GM23248 (cell line): ENCODE results near the gene SMC3. TPM values are rescaled to one million over a fixed set of nuclear protein-coding genes. Genes with fewer than 3 reads are reported as not detected.

Experiments used
- DNase-seq: peaks from one replicate; pipeline ENCODE4 v3.0.0-alpha.2; 2015
- H2AFZ ChIP-seq: fragments of 200-600 bp; sonication (generic); 2 replicates; pipeline ENCODE4 v1.6.1; 2016; ENCODE audit warnings: antibody characterized with exemption
- H3F3A ChIP-seq: fragments of 200-600 bp; sonication (generic); 2 replicates; pipeline ENCODE4 v1.6.1; 2016; ENCODE audit warnings: mild to moderate bottlenecking, antibody characterized with exemption, mixed run types; ENCODE audit not compliant: insufficient read depth
- H3K27ac ChIP-seq: fragments of 200-600 bp; sonication (generic); 2 replicates; pipeline ENCODE4 v1.5.1; 2016; ENCODE audit warnings: mild to moderate bottlenecking
- H3K27me3 ChIP-seq: fragments of 200-600 bp; sonication (generic); replicated peaks from 2 replicates; pipeline ENCODE4 v1.6.1; 2016; ENCODE audit warnings: mild to moderate bottlenecking; ENCODE audit not compliant: insufficient read depth
- H3K36me3 ChIP-seq: fragments of 200-600 bp; sonication (generic); 2 replicates; pipeline ENCODE4 v1.6.1; 2016; ENCODE audit warnings: low read depth, mild to moderate bottlenecking
- H3K4me1 ChIP-seq: fragments of 200-600 bp; sonication (generic); 2 replicates; pipeline ENCODE4 v1.6.1; 2016; ENCODE audit warnings: mild to moderate bottlenecking; ENCODE audit not compliant: insufficient read depth
- H3K4me2 ChIP-seq: fragments of 200-600 bp; sonication (generic); one replicate; pipeline ENCODE4 v1.6.1; 2016; ENCODE audit warnings: mild to moderate bottlenecking; ENCODE audit not compliant: unreplicated experiment
- H3K4me3 ChIP-seq: fragments of 200-600 bp; sonication (generic); 2 replicates; pipeline ENCODE4 v1.5.1; 2016; ENCODE audit warnings: mild to moderate bottlenecking
- H3K79me2 ChIP-seq: fragments of 200-600 bp; sonication (generic); 2 replicates; pipeline ENCODE4 v1.6.1; 2016; ENCODE audit warnings: mild to moderate bottlenecking; ENCODE audit not compliant: insufficient read depth
- H3K9ac ChIP-seq: fragments of 200-600 bp; sonication (generic); 2 replicates; pipeline ENCODE4 v1.6.1; 2016; ENCODE audit warnings: mild to moderate bottlenecking
- H3K9me2 ChIP-seq: fragments of 200-600 bp; sonication (generic); 2 replicates; pipeline ENCODE4 v1.6.1; 2016; ENCODE audit warnings: mixed run types, mild to moderate bottlenecking, moderate library complexity; ENCODE audit not compliant: insufficient read depth
- H3K9me3 ChIP-seq: fragments of 200-600 bp; sonication (generic); one replicate; pipeline ENCODE4 v1.6.1; 2017; ENCODE audit warnings: low read depth
- H4K20me1 ChIP-seq: fragments of 200-600 bp; sonication (generic); 2 replicates; pipeline ENCODE4 v1.6.0; 2016; ENCODE audit not compliant: insufficient read depth
- EZH2 ChIP-seq: fragments of 200-600 bp; sonication (generic); IDR thresholded peaks from 2 replicates; pipeline ENCODE4 v1.6.1; 2018; ENCODE audit warnings: antibody characterized with exemption, mild to moderate bottlenecking; ENCODE audit not compliant: insufficient read depth, poor library complexity, severe bottlenecking
- EZH2phosphoT487 ChIP-seq: fragments of 200-600 bp; sonication (generic); IDR thresholded peaks from 2 replicates; pipeline ENCODE4 v1.6.1; 2018; ENCODE audit warnings: antibody characterized with exemption, moderate library complexity, mild to moderate bottlenecking, low read depth; ENCODE audit not compliant: insufficient read depth
- WGBS, 2 experiments: methylation state at CpG; one replicate each; pipeline ENCODE4 v1.1.6; 2015 to 2017; ENCODE audit warnings: low lambda C conversion rate in 2 of 2, low coverage in 1 of 2; ENCODE audit errors: missing lambda C conversion rate in 2 of 2; 5-methylcytosine and 5-hydroxymethylcytosine counted together
- in situ Hi-C: fragments of 300-500 bp; cut with MboI; formaldehyde crosslinking; loops from 2 replicates; pipeline ENCODE4 v1.15.0; 2020
- polyA plus RNA-seq: library from polyadenylated mRNA; unstranded; fragments of >200 nt; fragmentation: Nextera tagmentation; extraction: Ambion mirVana; gene quantifications from 2 replicates; pipeline ENCODE4 v1.2.1, GENCODE V29; 2016
- total RNA-seq: library from RNA; depleted of rRNA; stranded (reverse); fragments of >200 nt; shearing (Covaris generic); gene quantifications from 2 replicates; pipeline ENCODE4 v1.2.3, GENCODE V29; 2014

The SMC3 gene
- total and polyA plus RNA-seq, 2 experiments from 2014 or later = 17.8 to 60.5 TPM

DNA sequence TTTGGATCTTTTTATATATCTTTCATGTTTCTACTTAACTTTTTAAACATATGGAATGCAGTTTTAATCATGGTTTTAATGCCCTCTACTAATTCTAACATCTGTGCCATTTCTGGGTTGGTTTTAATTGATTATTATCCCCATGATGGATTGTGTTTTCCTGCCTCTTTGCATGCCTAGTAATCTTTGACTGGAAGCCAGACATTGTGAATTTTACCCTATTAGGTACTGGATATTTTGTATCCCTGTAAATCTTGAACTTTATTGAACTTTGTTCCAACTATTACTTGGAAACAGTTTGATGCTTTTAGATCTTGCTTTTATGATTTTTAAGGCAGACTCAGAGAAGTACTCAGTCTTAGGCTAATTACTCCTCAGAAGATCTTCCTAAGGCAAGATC is 60.7 kb downstream of the SMC3 start:
- Histone ChIP-seq H2AFZ (no peak overlapping the region), H3K36me3 (no peaks in the 10 kb centered on the region), H3K4me2 (no peak overlapping the region), H3K9me2 (no peaks in the 10 kb centered on the region), H3K4me3 (no peak overlapping the region), H3K27ac (no peak overlapping the region), H3K27me3 (no peaks in the 10 kb centered on the region), H3K9ac (no peak overlapping the region), H4K20me1 (no peaks in the 10 kb centered on the region), H3K9me3 (no peaks in the 10 kb centered on the region), H3F3A (0 out of 2 replicates have a peak, but pooled peaks cover 5% of the 10 kb centered on the region), H3K79me2 (no peaks in the 10 kb centered on the region), H3K4me1 (peaks cover 4% of the 10 kb centered on the region; the same call in 1 of the 2 replicates)
- TF ChIP-seq EZH2 (no peak), EZH2phosphoT487 (no peak)
- in situ Hi-C loops = no loop called here
- DNase-seq = no peak

GRCh38 chr10:110629680-110630191 is 62.2 kb downstream of the SMC3 start:
- Histone ChIP-seq H3K79me2 (no peaks in the 10 kb centered on the region), H3K27ac (no peak overlapping the region), H4K20me1 (no peaks in the 10 kb centered on the region), H3K27me3 (no peaks in the 10 kb centered on the region), H3K36me3 (no peaks in the 10 kb centered on the region), H3F3A (0 out of 2 replicates have a peak, but pooled peaks cover 5% of the 10 kb centered on the region), H3K9ac (no peak overlapping the region), H3K9me2 (no peaks in the 10 kb centered on the region), H2AFZ (no peak overlapping the region), H3K4me1 (peaks cover 4% of the 10 kb centered on the region; the same call in 1 of the 2 replicates), H3K4me2 (no peak overlapping the region), H3K9me3 (no peaks in the 10 kb centered on the region), H3K4me3 (no peak overlapping the region)
- no peak for TF ChIP-seq EZH2
- TF ChIP-seq EZH2phosphoT487 = no peak
- in situ Hi-C loops = no loop called here
- peak; percentile 72 for DNase-seq
- 58 to 60% methylated on average over 3 of the region's 3 CpGs for WGBS, 2 experiments

DNA sequence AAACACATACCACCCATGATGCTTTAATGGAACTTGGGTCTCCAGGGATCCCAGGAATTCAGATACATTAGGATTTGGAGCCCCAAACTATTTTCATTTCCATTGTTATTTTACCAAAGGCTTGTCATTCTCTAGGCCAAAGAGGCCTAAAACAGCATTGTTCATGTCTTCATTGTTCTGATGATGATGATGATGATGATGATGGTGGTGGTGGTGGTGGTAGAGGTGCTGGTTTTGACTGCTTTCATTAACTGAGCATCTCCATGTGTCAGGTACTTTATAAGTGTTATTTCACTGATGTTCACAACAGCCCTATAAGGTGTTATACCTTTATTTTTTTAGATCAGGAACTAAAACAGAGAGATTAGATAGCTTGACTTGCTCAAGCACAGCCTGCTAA is 64.4 kb downstream of the SMC3 start:
- in situ Hi-C loops = no loop called here
- DNase-seq = no peak
- no peaks in the 10 kb centered on the region for H4K20me1 ChIP-seq
- TF ChIP-seq EZH2 (no peak), EZH2phosphoT487 (no peak)
- H3K9me2 ChIP-seq = no peaks in the 10 kb centered on the region
- H3K27ac ChIP-seq = no peak overlapping the region
- no peaks in the 10 kb centered on the region for H3K79me2 ChIP-seq
- no peak overlapping the region for H3K9ac ChIP-seq
- H3K4me2 ChIP-seq = no peak overlapping the region
- H3K27me3 ChIP-seq = no peaks in the 10 kb centered on the region
- H3K4me1 ChIP-seq = peaks cover 4% of the 10 kb centered on the region; the same call in 1 of the 2 replicates
- H3F3A ChIP-seq = 0 out of 2 replicates have a peak, but pooled peaks cover 5% of the 10 kb centered on the region
- H2AFZ ChIP-seq = no peak overlapping the region
- no peaks in the 10 kb centered on the region for H3K9me3 ChIP-seq
- no peaks in the 10 kb centered on the region for H3K36me3 ChIP-seq
- no peak overlapping the region for H3K4me3 ChIP-seq

DNA sequence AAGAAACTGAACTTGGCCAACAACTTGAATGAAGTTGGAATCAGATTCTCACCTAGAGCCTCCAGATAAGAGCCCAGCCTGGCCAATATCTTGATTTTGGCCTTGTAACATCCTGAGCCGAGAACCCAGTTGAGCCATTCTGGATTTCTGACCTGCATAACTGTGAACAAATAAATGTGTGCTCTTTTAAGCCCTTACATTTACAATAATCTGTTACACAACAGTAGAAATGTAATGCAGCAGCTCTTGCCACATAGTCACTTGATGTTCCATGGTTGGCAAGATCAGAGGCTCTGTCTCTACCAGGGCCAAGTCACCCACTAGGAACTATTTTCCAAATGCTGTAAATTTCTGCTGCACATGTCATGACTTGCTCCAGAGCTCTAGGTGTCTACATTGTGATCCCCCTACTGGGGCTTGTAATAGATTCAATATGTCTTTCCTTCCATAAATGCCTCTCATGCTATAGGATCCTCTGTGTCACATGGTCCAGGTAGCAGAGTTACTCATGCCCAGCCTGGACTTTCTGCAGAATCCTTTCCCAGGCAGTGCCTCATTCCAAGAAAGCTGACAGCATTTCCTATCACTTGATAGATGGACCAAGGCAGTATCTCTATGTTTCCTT is 65.2 kb downstream of the SMC3 start:
- no peaks in the 10 kb centered on the region for H3K27me3 ChIP-seq
- TF ChIP-seq EZH2 (no peak), EZH2phosphoT487 (no peak)
- in situ Hi-C loops = no loop called here
- H3K27ac ChIP-seq = no peak overlapping the region
- no peaks in the 10 kb centered on the region for H3K36me3 ChIP-seq
- no peak overlapping the region for H2AFZ ChIP-seq
- H3K4me3 ChIP-seq = no peak overlapping the region
- H3K79me2 ChIP-seq = no peaks in the 10 kb centered on the region
- no peaks in the 10 kb centered on the region for H4K20me1 ChIP-seq
- no peak overlapping the region for H3K9ac ChIP-seq
- 84 to 90% methylated on average over 1 of the region's 1 CpG for WGBS, 2 experiments
- no peaks in the 10 kb centered on the region for H3K9me2 ChIP-seq
- H3F3A ChIP-seq = 0 out of 2 replicates have a peak, but pooled peaks cover 5% of the 10 kb centered on the region
- H3K9me3 ChIP-seq = no peaks in the 10 kb centered on the region
- H3K4me1 ChIP-seq = peaks cover 4% of the 10 kb centered on the region; the same call in 1 of the 2 replicates
- no peak overlapping the region for H3K4me2 ChIP-seq
- DNase-seq = peak; percentile 34
